CD14-positive monocyte (primary cell): ENCODE data around the gene SPR. TPM values are rescaled to one million over a fixed set of nuclear protein-coding genes. Genes with fewer than 3 reads are reported as not detected.

ENCODE experiments used
- DNase-seq, 3 donors: peaks; one replicate each; pipeline ENCODE4 v3.0.0-alpha.2; 2011 to 2022
- H2AFZ ChIP-seq: 2 replicates; pipeline ENCODE4 v1.6.0; 2012; ENCODE audit warnings: mild to moderate bottlenecking, low read depth, low read length, inconsistent platforms; ENCODE audit not compliant: insufficient read depth, poor library complexity, severe bottlenecking
- H3K27ac ChIP-seq, 2 donors: 1 replicate in 1 of 2; 2 replicates in 1 of 2; pipeline ENCODE4 v1.5.1; 2012 to 2013; ENCODE audit warnings: low read length in 2 of 2, control low read depth in 1 of 2, inconsistent platforms in 1 of 2, low read depth in 1 of 2, mild to moderate bottlenecking in 1 of 2
- H3K27me3 ChIP-seq, 2 donors: one replicate each; pipeline versions ENCODE4 v1.6.0 to v1.6.1; 2011 to 2013; ENCODE audit warnings: low read length in 2 of 2; ENCODE audit not compliant: control insufficient read depth in 2 of 2, insufficient read depth in 2 of 2
- H3K36me3 ChIP-seq, 2 donors: replicated peaks in 1 of 2; 1 replicate in 1 of 2; 2 replicates in 1 of 2; pipeline versions ENCODE4 v1.5.1 to v1.6.1; 2012 to 2013; ENCODE audit warnings: low read length in 2 of 2, control low read depth in 1 of 2, inconsistent platforms in 1 of 2, mild to moderate bottlenecking in 1 of 2; ENCODE audit not compliant: insufficient read depth in 2 of 2, control insufficient read depth in 1 of 2
- H3K4me1 ChIP-seq, 2 donors: 1 replicate in 1 of 2; 2 replicates in 1 of 2; pipeline versions ENCODE4 v1.5.1 to v1.6.1; 2012 to 2013; ENCODE audit warnings: low read length in 2 of 2, control low read depth in 1 of 2, inconsistent platforms in 1 of 2, mild to moderate bottlenecking in 1 of 2, moderate library complexity in 1 of 2; ENCODE audit not compliant: insufficient read depth in 2 of 2, control insufficient read depth in 1 of 2
- H3K4me2 ChIP-seq: replicated peaks from 2 replicates; pipeline ENCODE3; 2012; ENCODE audit warnings: low read length, moderate library complexity, mild to moderate bottlenecking; ENCODE audit not compliant: poor library complexity, severe bottlenecking; ENCODE audit errors: extremely low read depth
- H3K4me3 ChIP-seq, 3 experiments: fragments of 200-600 bp in 1 of 3; sonication (generic) in 1 of 3; replicated peaks in 1 of 3; 1 replicate in 2 of 3; 2 replicates in 1 of 3; pipeline ENCODE4 v1.5.1; 2011 to 2013; ENCODE audit warnings: low read length in 3 of 3, mild to moderate bottlenecking in 3 of 3, control low read depth in 2 of 3, low read depth in 2 of 3, inconsistent platforms in 1 of 3, moderate library complexity in 1 of 3
- H3K79me2 ChIP-seq: 2 replicates; pipeline ENCODE4 v1.6.0; 2012; ENCODE audit warnings: mild to moderate bottlenecking, control low read depth, inconsistent platforms, low read length, moderate library complexity; ENCODE audit not compliant: insufficient read depth
- H3K9ac ChIP-seq: 2 replicates; pipeline ENCODE4 v1.6.0; 2017; ENCODE audit warnings: low read length, mild to moderate bottlenecking; ENCODE audit not compliant: insufficient read depth, poor library complexity, severe bottlenecking
- H3K9me3 ChIP-seq, 2 donors: replicated peaks in 1 of 2; 1 replicate in 1 of 2; 2 replicates in 1 of 2; pipeline versions ENCODE4 v1.5.1 to v1.6.1; 2012 to 2013; ENCODE audit warnings: low read length in 2 of 2, control low read depth in 1 of 2; ENCODE audit not compliant: control insufficient read depth in 1 of 2, insufficient read depth in 1 of 2
- H4K20me1 ChIP-seq: 2 replicates; pipeline ENCODE4 v1.6.0; 2012; ENCODE audit warnings: mild to moderate bottlenecking, low read length, control low read depth, moderate library complexity; ENCODE audit not compliant: insufficient read depth
- H3K27ac Mint-ChIP-seq, 7 donors: one replicate each; pipeline ENCODE4 v1.8.0; 2020; ENCODE audit warnings: mild to moderate bottlenecking in 7 of 7, mixed read lengths in 7 of 7, moderate library complexity in 6 of 7, inconsistent platforms in 2 of 7
- H3K27me3 Mint-ChIP-seq, 3 donors: one replicate each; pipeline ENCODE4 v1.8.0; 2021 to 2022; ENCODE audit warnings: low read depth in 3 of 3, mild to moderate bottlenecking in 3 of 3, mixed read lengths in 3 of 3, moderate library complexity in 3 of 3, inconsistent platforms in 1 of 3
- H3K36me3 Mint-ChIP-seq, 2 donors: one replicate each; pipeline ENCODE4 v1.8.0; 2020; ENCODE audit warnings: mixed read lengths in 2 of 2, inconsistent platforms in 1 of 2, mild to moderate bottlenecking in 1 of 2
- H3K4me1 Mint-ChIP-seq: one replicate; pipeline ENCODE4 v1.8.0; 2020; ENCODE audit warnings: mild to moderate bottlenecking, mixed read lengths
- H3K4me3 Mint-ChIP-seq, 2 donors: one replicate each; pipeline ENCODE4 v1.8.0; 2020; ENCODE audit warnings: mild to moderate bottlenecking in 2 of 2, mixed read lengths in 2 of 2, moderate library complexity in 1 of 2
- H3K9me3 Mint-ChIP-seq, 7 donors: one replicate each; pipeline ENCODE4 v1.8.0; 2020 to 2022; ENCODE audit warnings: mixed read lengths in 7 of 7, mild to moderate bottlenecking in 6 of 7, moderate library complexity in 6 of 7, inconsistent platforms in 2 of 7
- WGBS: methylation state at CpG from one replicate; pipeline ENCODE4 v1.1.5; 2013; ENCODE audit warnings: missing lambda C conversion rate; ENCODE audit not compliant: insufficient coverage; 5-methylcytosine and 5-hydroxymethylcytosine counted together
- intact Hi-C, 2 donors: fragments of 100-400 bp; cut with micrococcal nuclease; formaldehyde crosslinking; loops; one replicate each; pipeline versions ENCODE4 v1.15.0 to v1.15.1; 2023
- polyA plus RNA-seq, 3 donors: library from polyadenylated mRNA; depleted of rRNA in 1 of 3; unstranded in 2 of 3; stranded (reverse) in 1 of 3; fragments of 300-500 nt in 2 of 3; fragments of >200 nt in 1 of 3; fragmentation: Illumina TruSeq in 2 of 3; gene quantifications; 1 replicate in 2 of 3; 2 replicates in 1 of 3; pipeline ENCODE4 v1.2.3, GENCODE V29; 2012 to 2021
- TF ChIP-seq, protein P1 (sequence below): fragments of 200-600 bp; IDR thresholded peaks from one replicate; pipeline ENCODE4 v1.8.0; 2022; ENCODE audit warnings: antibody characterized with exemption, mild to moderate bottlenecking

Gene SPR
- polyA plus RNA-seq, 3 donors, result 2.9 to 12.5 (median 7.6) TPM

DNA sequence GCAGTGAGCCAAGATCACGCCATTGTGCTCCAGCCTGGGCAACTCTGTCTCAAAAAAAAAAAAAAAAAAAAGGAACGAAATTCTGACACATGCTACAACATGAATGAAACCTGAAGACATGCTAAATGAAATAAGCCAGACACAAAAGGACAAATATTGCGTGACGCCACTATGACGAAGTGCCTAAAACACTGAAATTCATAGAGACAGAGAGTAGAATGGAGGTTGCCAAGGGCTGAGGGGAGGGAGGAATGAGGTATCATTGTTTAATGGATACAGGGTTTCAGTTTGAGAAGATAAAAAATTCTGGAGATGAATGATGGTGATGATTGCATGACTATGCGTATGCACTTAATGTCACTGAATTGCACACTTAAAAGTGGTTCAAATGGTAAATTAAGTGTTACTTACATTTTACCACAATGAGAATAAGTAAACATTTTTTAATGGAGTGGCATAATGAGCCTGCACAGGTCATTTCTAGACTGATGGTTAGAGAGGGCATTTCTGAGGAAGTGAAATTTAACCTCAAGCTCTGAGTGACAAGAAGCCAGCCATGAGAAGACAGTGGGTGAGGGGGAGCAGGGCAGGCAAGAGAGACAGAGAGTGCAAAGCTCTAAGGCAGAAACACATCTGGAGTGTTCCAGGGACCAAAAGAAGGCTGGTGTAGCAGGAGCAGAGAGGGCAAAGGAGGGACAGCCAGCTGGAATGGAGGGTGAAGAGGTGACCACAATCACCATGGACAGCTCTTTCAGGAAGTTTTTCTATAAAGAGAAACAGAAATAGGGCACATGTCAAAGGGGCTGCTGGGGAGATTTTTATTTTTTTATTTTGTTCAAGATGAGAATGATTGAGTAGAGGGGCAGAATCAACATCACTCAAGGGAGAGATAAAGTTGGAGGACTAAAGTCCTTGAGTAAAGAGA is 40.8 kb upstream of the SPR start:
- no peak overlapping the region for H3K27ac ChIP-seq
- Mint-ChIP-seq H3K4me1 (no peaks in the 10 kb centered on the region), H3K4me3 (no peak overlapping the region), H3K9me3 (no peaks in the 10 kb centered on the region), H3K27ac (no peak overlapping the region), H3K36me3 (no peaks in the 10 kb centered on the region), H3K27me3 (peaks cover 3 to 7% (median 6%) of the 10 kb centered on the region in 3 donors)
- DNase-seq, result no peak
- H3K36me3 ChIP-seq, result no peaks in the 10 kb centered on the region
- no peak overlapping the region for H2AFZ ChIP-seq
- no peaks in the 10 kb centered on the region for H3K79me2 ChIP-seq
- H3K4me3 ChIP-seq, result no peak overlapping the region
- H3K9ac ChIP-seq, result no peak overlapping the region
- H3K4me1 ChIP-seq, result no peaks in the 10 kb centered on the region
- TF ChIP-seq, protein P1, sequence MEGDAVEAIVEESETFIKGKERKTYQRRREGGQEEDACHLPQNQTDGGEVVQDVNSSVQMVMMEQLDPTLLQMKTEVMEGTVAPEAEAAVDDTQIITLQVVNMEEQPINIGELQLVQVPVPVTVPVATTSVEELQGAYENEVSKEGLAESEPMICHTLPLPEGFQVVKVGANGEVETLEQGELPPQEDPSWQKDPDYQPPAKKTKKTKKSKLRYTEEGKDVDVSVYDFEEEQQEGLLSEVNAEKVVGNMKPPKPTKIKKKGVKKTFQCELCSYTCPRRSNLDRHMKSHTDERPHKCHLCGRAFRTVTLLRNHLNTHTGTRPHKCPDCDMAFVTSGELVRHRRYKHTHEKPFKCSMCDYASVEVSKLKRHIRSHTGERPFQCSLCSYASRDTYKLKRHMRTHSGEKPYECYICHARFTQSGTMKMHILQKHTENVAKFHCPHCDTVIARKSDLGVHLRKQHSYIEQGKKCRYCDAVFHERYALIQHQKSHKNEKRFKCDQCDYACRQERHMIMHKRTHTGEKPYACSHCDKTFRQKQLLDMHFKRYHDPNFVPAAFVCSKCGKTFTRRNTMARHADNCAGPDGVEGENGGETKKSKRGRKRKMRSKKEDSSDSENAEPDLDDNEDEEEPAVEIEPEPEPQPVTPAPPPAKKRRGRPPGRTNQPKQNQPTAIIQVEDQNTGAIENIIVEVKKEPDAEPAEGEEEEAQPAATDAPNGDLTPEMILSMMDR, result no peak
- H3K4me2 ChIP-seq, result no peak overlapping the region
- intact Hi-C loops, result no loop called here
- H3K9me3 ChIP-seq, result no peaks in the 10 kb centered on the region
- H3K27me3 ChIP-seq, result peaks cover 0 to 2% of the 10 kb centered on the region in 2 donors
- H4K20me1 ChIP-seq, result no peaks in the 10 kb centered on the region
- 96% methylated on average over 3 of the region's 6 CpGs for WGBS

DNA sequence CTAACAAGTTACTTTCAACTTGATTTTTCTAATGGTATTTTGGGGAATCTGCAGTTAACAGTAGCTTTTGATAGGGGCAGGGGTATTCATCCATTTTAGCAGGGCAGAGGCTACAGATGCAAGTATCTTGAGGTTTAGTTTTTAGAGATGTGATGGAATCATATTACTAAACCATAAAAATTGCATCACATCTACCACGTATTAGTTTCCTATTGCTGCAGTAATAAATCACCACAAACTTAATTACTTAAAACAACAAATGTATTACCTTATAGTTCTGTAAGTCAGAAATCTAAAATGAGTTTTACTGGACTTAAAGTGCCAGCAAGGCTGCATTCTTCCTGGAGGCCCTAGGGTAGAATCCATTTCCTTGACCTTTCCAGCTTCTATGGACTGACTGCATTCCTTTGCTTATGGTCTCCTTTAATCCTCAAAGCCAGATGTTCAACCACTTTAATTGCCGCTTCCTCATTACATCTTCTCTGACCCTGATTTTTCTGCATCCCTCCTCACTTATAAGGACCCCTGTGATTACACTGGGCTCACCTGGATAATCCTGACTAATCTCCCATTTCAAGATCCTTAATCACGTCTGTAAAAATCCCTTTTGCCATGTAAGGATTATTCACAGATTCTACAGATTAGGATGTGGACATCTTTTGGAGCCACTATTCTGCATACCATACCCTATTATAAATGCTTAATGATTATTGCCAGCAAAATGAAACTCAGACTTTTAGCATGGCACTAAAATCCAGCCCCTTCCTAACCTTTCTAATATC is 39.5 kb upstream of the SPR start:
- no peak overlapping the region for H3K4me3 Mint-ChIP-seq
- no peaks in the 10 kb centered on the region for H3K79me2 ChIP-seq
- H4K20me1 ChIP-seq, result no peaks in the 10 kb centered on the region
- TF ChIP-seq, protein P1, result no peak
- no peaks in the 10 kb centered on the region for H3K4me1 ChIP-seq
- H3K36me3 ChIP-seq, result no peaks in the 10 kb centered on the region
- no peaks in the 10 kb centered on the region for H3K4me1 Mint-ChIP-seq
- no peak overlapping the region for H3K27ac Mint-ChIP-seq
- WGBS, result 92% methylated on average over 1 of the region's 3 CpGs
- H3K27me3 ChIP-seq, result no peaks in the 10 kb centered on the region
- H3K9ac ChIP-seq, result no peak overlapping the region
- peaks cover 6 to 9% (median 8%) of the 10 kb centered on the region in 3 donors for H3K27me3 Mint-ChIP-seq
- no peaks in the 10 kb centered on the region for H3K9me3 ChIP-seq
- H3K27ac ChIP-seq, result no peak overlapping the region
- no peak overlapping the region for H3K4me2 ChIP-seq
- no peaks in the 10 kb centered on the region for H3K9me3 Mint-ChIP-seq
- intact Hi-C loops, result no loop called here
- no peak for DNase-seq
- no peaks in the 10 kb centered on the region for H3K36me3 Mint-ChIP-seq
- H2AFZ ChIP-seq, result no peak overlapping the region
- H3K4me3 ChIP-seq, result no peak overlapping the region
